ENCODE measurements around the gene FASN.

The FASN gene

GRCh38 chr17:82047379-82047778, 50.7 kb downstream of the FASN start:
- H3K4me3 ChIP-seq (ENCODE audit: insufficient read depth, low read length, poor library complexity, severe bottlenecking) = no peak overlapping the region
- TF ChIP-seq, protein P1, sequence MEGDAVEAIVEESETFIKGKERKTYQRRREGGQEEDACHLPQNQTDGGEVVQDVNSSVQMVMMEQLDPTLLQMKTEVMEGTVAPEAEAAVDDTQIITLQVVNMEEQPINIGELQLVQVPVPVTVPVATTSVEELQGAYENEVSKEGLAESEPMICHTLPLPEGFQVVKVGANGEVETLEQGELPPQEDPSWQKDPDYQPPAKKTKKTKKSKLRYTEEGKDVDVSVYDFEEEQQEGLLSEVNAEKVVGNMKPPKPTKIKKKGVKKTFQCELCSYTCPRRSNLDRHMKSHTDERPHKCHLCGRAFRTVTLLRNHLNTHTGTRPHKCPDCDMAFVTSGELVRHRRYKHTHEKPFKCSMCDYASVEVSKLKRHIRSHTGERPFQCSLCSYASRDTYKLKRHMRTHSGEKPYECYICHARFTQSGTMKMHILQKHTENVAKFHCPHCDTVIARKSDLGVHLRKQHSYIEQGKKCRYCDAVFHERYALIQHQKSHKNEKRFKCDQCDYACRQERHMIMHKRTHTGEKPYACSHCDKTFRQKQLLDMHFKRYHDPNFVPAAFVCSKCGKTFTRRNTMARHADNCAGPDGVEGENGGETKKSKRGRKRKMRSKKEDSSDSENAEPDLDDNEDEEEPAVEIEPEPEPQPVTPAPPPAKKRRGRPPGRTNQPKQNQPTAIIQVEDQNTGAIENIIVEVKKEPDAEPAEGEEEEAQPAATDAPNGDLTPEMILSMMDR (IDR thresholded peaks at IDR 0.05; ENCODE audit: insufficient read depth, low read length, poor library complexity, severe bottlenecking) = no peak
- TF ChIP-seq EZH2phosphoT487 (conservative IDR thresholded peaks at IDR 0.05; ENCODE audit: low read length) = no peak
- no peak overlapping the region for H3K9ac ChIP-seq (ENCODE audit: low read length)
- H3K9me3 ChIP-seq (ENCODE audit: insufficient read depth, low read length) = no peaks in the 10 kb centered on the region
- no peak overlapping the region for H3K27ac ChIP-seq (ENCODE audit: low read depth, low read length)
- no peak overlapping the region for H2AFZ ChIP-seq (ENCODE audit: low read depth, low read length, severe bottlenecking)
- no peaks in the 10 kb centered on the region for H3K9me2 ChIP-seq (replicated peaks; ENCODE audit: insufficient read depth, low read length)
- no peaks in the 10 kb centered on the region for H3K27me3 ChIP-seq (ENCODE audit: low read length)
- H4K20me1 ChIP-seq (ENCODE audit: low read depth, low read length) = no peaks in the 10 kb centered on the region
- no peak overlapping the region for H3K4me2 ChIP-seq (ENCODE audit: low read depth, low read length, poor library complexity, severe bottlenecking)
- H3K79me2 ChIP-seq (ENCODE audit: insufficient read depth, low read length) = peaks cover 4% of the 10 kb centered on the region
- no peaks in the 10 kb centered on the region for H3K36me3 ChIP-seq (ENCODE audit: low read length)
- H3F3A ChIP-seq (ENCODE audit: insufficient read depth) = no peaks in the 10 kb centered on the region

DNA sequence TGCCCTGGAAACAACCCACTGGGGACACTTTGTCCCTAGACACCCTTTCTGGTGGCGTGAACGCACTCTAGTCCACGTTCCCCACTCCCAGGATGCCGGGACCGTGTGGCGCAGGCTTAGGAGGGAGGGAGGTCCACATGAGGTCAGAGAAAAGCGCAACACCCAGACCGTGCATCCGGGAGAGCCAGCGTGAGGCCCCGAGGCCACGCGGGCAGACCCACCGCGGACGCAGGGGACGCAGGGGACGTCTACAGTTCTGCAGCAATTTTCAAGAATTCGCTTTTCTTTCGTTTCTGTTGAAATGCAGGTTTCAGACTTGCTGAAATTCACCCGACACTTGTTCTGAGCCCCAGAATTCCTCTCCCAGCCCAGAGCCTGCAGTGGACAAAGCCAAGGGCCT, 51.1 kb downstream of the FASN start:
- no peaks in the 10 kb centered on the region for H3K9me3 ChIP-seq (ENCODE audit: insufficient read depth, low read length)
- H3K27me3 ChIP-seq (ENCODE audit: low read length) = no peaks in the 10 kb centered on the region
- H3K4me3 ChIP-seq (ENCODE audit: insufficient read depth, low read length, poor library complexity, severe bottlenecking) = no peak overlapping the region
- no peak overlapping the region for H3K9ac ChIP-seq (ENCODE audit: low read length)
- no peak overlapping the region for H3K4me2 ChIP-seq (ENCODE audit: low read depth, low read length, poor library complexity, severe bottlenecking)
- no peak overlapping the region for H3K27ac ChIP-seq (ENCODE audit: low read depth, low read length)
- TF ChIP-seq, protein P1 (IDR thresholded peaks at IDR 0.05; ENCODE audit: insufficient read depth, low read length, poor library complexity, severe bottlenecking) = no peak
- no peak for TF ChIP-seq EZH2phosphoT487 (conservative IDR thresholded peaks at IDR 0.05; ENCODE audit: low read length)
- H3K36me3 ChIP-seq (ENCODE audit: low read length) = no peaks in the 10 kb centered on the region
- H3K79me2 ChIP-seq (ENCODE audit: insufficient read depth, low read length) = no peaks in the 10 kb centered on the region
- no peak overlapping the region for H2AFZ ChIP-seq (ENCODE audit: low read depth, low read length, severe bottlenecking)
- no peaks in the 10 kb centered on the region for H4K20me1 ChIP-seq (ENCODE audit: low read depth, low read length)
- no peaks in the 10 kb centered on the region for H3F3A ChIP-seq (ENCODE audit: insufficient read depth)
- H3K9me2 ChIP-seq (replicated peaks; ENCODE audit: insufficient read depth, low read length) = no peaks in the 10 kb centered on the region

GRCh38 chr17:82045936-82046484, 52.0 kb downstream of the FASN start:
- Histone ChIP-seq H4K20me1 (ENCODE audit: low read depth, low read length) (no peaks in the 10 kb centered on the region), H3K9me2 (replicated peaks; ENCODE audit: insufficient read depth, low read length) (no peaks in the 10 kb centered on the region), H3K79me2 (ENCODE audit: insufficient read depth, low read length) (no peaks in the 10 kb centered on the region), H2AFZ (ENCODE audit: low read depth, low read length, severe bottlenecking) (no peak overlapping the region), H3K36me3 (ENCODE audit: low read length) (no peaks in the 10 kb centered on the region), H3K27me3 (ENCODE audit: low read length) (no peaks in the 10 kb centered on the region), H3K4me2 (ENCODE audit: low read depth, low read length, poor library complexity, severe bottlenecking) (no peak overlapping the region), H3K4me3 (ENCODE audit: insufficient read depth, low read length, poor library complexity, severe bottlenecking) (no peak overlapping the region), H3K9ac (ENCODE audit: low read length) (no peak overlapping the region), H3K9me3 (ENCODE audit: insufficient read depth, low read length) (no peaks in the 10 kb centered on the region), H3K27ac (ENCODE audit: low read depth, low read length) (no peak overlapping the region), H3F3A (ENCODE audit: insufficient read depth) (no peaks in the 10 kb centered on the region)
- no peak for TF ChIP-seq EZH2phosphoT487 (conservative IDR thresholded peaks at IDR 0.05; ENCODE audit: low read length)
- TF ChIP-seq, protein P1 (IDR thresholded peaks at IDR 0.05; ENCODE audit: insufficient read depth, low read length, poor library complexity, severe bottlenecking) = no peak

Data from SU-DHL-6 (cell line).